ENCODE measurements around the gene CHIT1.
"Not testable (repeated sequence)": the region's sequence is repeated elsewhere in the genome, so short reads cannot be mapped to it uniquely, and the experiment has no call there.

CHIT1 gene

GRCh38 chr1:203266140-203266539, 36.7 kb upstream of the CHIT1 start:
- not testable (repeated sequence) for DNase-seq (ENCODE audit: low read depth in 2 of 2, low spot score in 1 of 2)

- no peak for DNase-seq (ENCODE audit: low read depth in 2 of 2, low spot score in 1 of 2)
These were observed 36.1 kb upstream of the CHIT1 start for GRCh38 chr1:203265541-203265940.

- no peak for DNase-seq (ENCODE audit: low read depth in 2 of 2, low spot score in 1 of 2)
These were observed 34.6 kb upstream of the CHIT1 start for GRCh38 chr1:203264052-203264501.

GRCh38 chr1:203263496-203263895, 34.0 kb upstream of the CHIT1 start:
- no peak for DNase-seq (ENCODE audit: low read depth in 2 of 2, low spot score in 1 of 2)

GRCh38 chr1:203256636-203257035, 27.2 kb upstream of the CHIT1 start:
- DNase-seq (ENCODE audit: low read depth in 2 of 2, low spot score in 1 of 2), result not testable (repeated sequence)

- DNase-seq (ENCODE audit: low read depth in 2 of 2, low spot score in 1 of 2), result not testable (repeated sequence)
These were observed 25.3 kb upstream of the CHIT1 start for GRCh38 chr1:203254782-203255181.

- no peak for DNase-seq (ENCODE audit: low read depth in 2 of 2, low spot score in 1 of 2)
These were observed 23.2 kb upstream of the CHIT1 start for GRCh38 chr1:203252678-203253077.

- DNase-seq (ENCODE audit: low read depth in 2 of 2, low spot score in 1 of 2), result no peak
These were observed 22.0 kb upstream of the CHIT1 start for GRCh38 chr1:203251466-203251865.

- DNase-seq (ENCODE audit: low read depth in 2 of 2, low spot score in 1 of 2), result no peak
These were observed 21.4 kb upstream of the CHIT1 start for GRCh38 chr1:203250911-203251310.

- no peak for DNase-seq (ENCODE audit: low read depth in 2 of 2, low spot score in 1 of 2)
These were observed 15.3 kb upstream of the CHIT1 start for GRCh38 chr1:203244776-203245175.

- DNase-seq (ENCODE audit: low read depth in 2 of 2, low spot score in 1 of 2), result not testable (repeated sequence)
These were observed 12.2 kb upstream of the CHIT1 start for GRCh38 chr1:203241708-203242107.

- no peak for DNase-seq (ENCODE audit: low read depth in 2 of 2, low spot score in 1 of 2)
These were observed 10.2 kb upstream of the CHIT1 start for GRCh38 chr1:203239526-203240305.

GRCh38 chr1:203239081-203239480, 9.6 kb upstream of the CHIT1 start:
- DNase-seq (ENCODE audit: low read depth in 2 of 2, low spot score in 1 of 2), result no peak

- DNase-seq (ENCODE audit: low read depth in 2 of 2, low spot score in 1 of 2), result no peak
These were observed 9.1 kb upstream of the CHIT1 start for GRCh38 chr1:203238535-203238934.

GRCh38 chr1:203234901-203235300, 5.4 kb upstream of the CHIT1 start:
- not testable (repeated sequence) for DNase-seq (ENCODE audit: low read depth in 2 of 2, low spot score in 1 of 2)

- no peak for DNase-seq (ENCODE audit: low read depth in 2 of 2, low spot score in 1 of 2)
These were observed 803 bp downstream of the CHIT1 start for GRCh38 chr1:203228670-203229069.

- DNase-seq (ENCODE audit: low read depth in 2 of 2, low spot score in 1 of 2), result no peak
These were observed 1.9 kb downstream of the CHIT1 start for GRCh38 chr1:203227371-203228083.

- no peak for DNase-seq (ENCODE audit: low read depth in 2 of 2, low spot score in 1 of 2)
These were observed 4.4 kb downstream of the CHIT1 start for GRCh38 chr1:203225071-203225470.

- DNase-seq (ENCODE audit: low read depth in 2 of 2, low spot score in 1 of 2), result no peak
These were observed 6.3 kb downstream of the CHIT1 start for GRCh38 chr1:203223012-203223775.

- DNase-seq (ENCODE audit: low read depth in 2 of 2, low spot score in 1 of 2), result no peak
These were observed 9.5 kb downstream of the CHIT1 start for GRCh38 chr1:203219934-203220333.

GRCh38 chr1:203219171-203219570, 10.3 kb downstream of the CHIT1 start:
- DNase-seq (ENCODE audit: low read depth in 2 of 2, low spot score in 1 of 2), result no peak

GRCh38 chr1:203217668-203218067, 11.8 kb downstream of the CHIT1 start:
- DNase-seq (ENCODE audit: low read depth in 2 of 2, low spot score in 1 of 2), result no peak

Data from stimulated activated CD8-positive, alpha-beta memory T cell treated with anti-CD3 and anti-CD28 coated beads, Interleukin-4, amount 100 ng/mL, for 1 hour (primary cell).